DOHH2 (cell line): ENCODE measurements around the gene OR2A14.

ENCODE experiments used
- H3F3A ChIP-seq: fragments of 200-600 bp; sonication (generic), shearing (Covaris generic); 2 replicates; pipeline ENCODE4 v1.6.0; 2016; ENCODE audit warnings: antibody characterized with exemption, mild to moderate bottlenecking; ENCODE audit not compliant: control insufficient read depth, insufficient read depth
- H3K27ac ChIP-seq: fragments of 200-600 bp; sonication (generic); 2 replicates; pipeline ENCODE4 v1.5.1; 2014; ENCODE audit warnings: low read depth, mild to moderate bottlenecking, low read length, moderate library complexity
- H3K27me3 ChIP-seq: fragments of 200-600 bp; sonication (generic); 2 replicates; pipeline ENCODE4 v1.6.1; 2014; ENCODE audit warnings: mild to moderate bottlenecking, low read length, mixed read lengths; ENCODE audit not compliant: control insufficient read depth
- H3K36me3 ChIP-seq: fragments of 200-600 bp; sonication (generic); 2 replicates; pipeline ENCODE4 v1.6.1; 2014; ENCODE audit warnings: mild to moderate bottlenecking, low read length, moderate library complexity, mixed read lengths; ENCODE audit not compliant: control insufficient read depth
- H3K4me1 ChIP-seq: fragments of 200-600 bp; sonication (generic); 2 replicates; pipeline ENCODE4 v1.6.1; 2014; ENCODE audit warnings: mild to moderate bottlenecking, low read length, mixed read lengths; ENCODE audit not compliant: control insufficient read depth
- H3K4me2 ChIP-seq: fragments of 200-600 bp; sonication (generic); 2 replicates; pipeline ENCODE4 v1.6.0; 2014; ENCODE audit warnings: mild to moderate bottlenecking, low read length, moderate library complexity
- H3K4me3 ChIP-seq: fragments of 200-600 bp; sonication (generic); 2 replicates; pipeline ENCODE4 v1.5.1; 2014; ENCODE audit warnings: mild to moderate bottlenecking, low read length, mixed read lengths
- H3K79me2 ChIP-seq: fragments of 200-600 bp; sonication (generic); 2 replicates; pipeline ENCODE4 v1.6.1; 2014; ENCODE audit warnings: mild to moderate bottlenecking, low read length, mixed read lengths; ENCODE audit not compliant: control insufficient read depth
- H3K9me2 ChIP-seq: fragments of 200-600 bp; sonication (generic); replicated peaks from 2 replicates; pipeline ENCODE4 v1.6.1; 2014; ENCODE audit warnings: mild to moderate bottlenecking, low read length, mixed read lengths; ENCODE audit not compliant: control insufficient read depth
- H3K9me3 ChIP-seq: fragments of 200-600 bp; sonication (generic); 2 replicates; pipeline ENCODE4 v1.6.1; 2014; ENCODE audit warnings: antibody characterized with exemption, low read length, mixed read lengths; ENCODE audit not compliant: control insufficient read depth, insufficient read depth
- H4K20me1 ChIP-seq: fragments of 200-600 bp; sonication (generic); 2 replicates; pipeline ENCODE4 v1.6.0; 2014; ENCODE audit warnings: low read depth, mild to moderate bottlenecking, antibody characterized with exemption, low read length, moderate library complexity; ENCODE audit not compliant: control insufficient read depth, insufficient read depth
- EZH2phosphoT487 ChIP-seq: fragments of 200-600 bp; sonication (generic); IDR thresholded peaks from 2 replicates; pipeline ENCODE4 v1.6.1; 2017; ENCODE audit warnings: borderline replicate concordance, mild to moderate bottlenecking, antibody characterized with exemption, low read length, moderate library complexity, mixed read lengths
- TF ChIP-seq, protein P1 (sequence below): fragments of 200-600 bp; sonication (generic); IDR thresholded peaks from one replicate; pipeline ENCODE4 v1.5.1; 2014; ENCODE audit warnings: antibody characterized with exemption, mild to moderate bottlenecking, low read depth, low read length; ENCODE audit not compliant: poor library complexity, severe bottlenecking

Gene OR2A14

GRCh38 chr7:144122876-144123275 lies at the start of gene OR2A14:
Gene OR2A14, plus strand, starts transcription at chr7:144123176. Its CDS starts 5,937 bp downstream, at chr7:144129113.
- no peaks in the 10 kb centered on the region for H3K79me2 ChIP-seq
- no peaks in the 10 kb centered on the region for H3K4me1 ChIP-seq
- H3F3A ChIP-seq: no peaks in the 10 kb centered on the region
- H3K27ac ChIP-seq: no peak within 1 kb of the TSS
- no peaks in the 10 kb centered on the region for H3K9me3 ChIP-seq
- peaks cover 4% of the 10 kb centered on the region; the same call in 1 of the 2 replicates for H3K27me3 ChIP-seq
- no peak within 1 kb of the TSS for H3K4me2 ChIP-seq
- H3K4me3 ChIP-seq: no peak within 1 kb of the TSS
- H3K36me3 ChIP-seq: no peaks in the 10 kb centered on the region
- no peaks in the 10 kb centered on the region for H3K9me2 ChIP-seq
- TF ChIP-seq, protein P1, sequence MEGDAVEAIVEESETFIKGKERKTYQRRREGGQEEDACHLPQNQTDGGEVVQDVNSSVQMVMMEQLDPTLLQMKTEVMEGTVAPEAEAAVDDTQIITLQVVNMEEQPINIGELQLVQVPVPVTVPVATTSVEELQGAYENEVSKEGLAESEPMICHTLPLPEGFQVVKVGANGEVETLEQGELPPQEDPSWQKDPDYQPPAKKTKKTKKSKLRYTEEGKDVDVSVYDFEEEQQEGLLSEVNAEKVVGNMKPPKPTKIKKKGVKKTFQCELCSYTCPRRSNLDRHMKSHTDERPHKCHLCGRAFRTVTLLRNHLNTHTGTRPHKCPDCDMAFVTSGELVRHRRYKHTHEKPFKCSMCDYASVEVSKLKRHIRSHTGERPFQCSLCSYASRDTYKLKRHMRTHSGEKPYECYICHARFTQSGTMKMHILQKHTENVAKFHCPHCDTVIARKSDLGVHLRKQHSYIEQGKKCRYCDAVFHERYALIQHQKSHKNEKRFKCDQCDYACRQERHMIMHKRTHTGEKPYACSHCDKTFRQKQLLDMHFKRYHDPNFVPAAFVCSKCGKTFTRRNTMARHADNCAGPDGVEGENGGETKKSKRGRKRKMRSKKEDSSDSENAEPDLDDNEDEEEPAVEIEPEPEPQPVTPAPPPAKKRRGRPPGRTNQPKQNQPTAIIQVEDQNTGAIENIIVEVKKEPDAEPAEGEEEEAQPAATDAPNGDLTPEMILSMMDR: no peak
- no peak for TF ChIP-seq EZH2phosphoT487
- H4K20me1 ChIP-seq: no peaks in the 10 kb centered on the region

DNA sequence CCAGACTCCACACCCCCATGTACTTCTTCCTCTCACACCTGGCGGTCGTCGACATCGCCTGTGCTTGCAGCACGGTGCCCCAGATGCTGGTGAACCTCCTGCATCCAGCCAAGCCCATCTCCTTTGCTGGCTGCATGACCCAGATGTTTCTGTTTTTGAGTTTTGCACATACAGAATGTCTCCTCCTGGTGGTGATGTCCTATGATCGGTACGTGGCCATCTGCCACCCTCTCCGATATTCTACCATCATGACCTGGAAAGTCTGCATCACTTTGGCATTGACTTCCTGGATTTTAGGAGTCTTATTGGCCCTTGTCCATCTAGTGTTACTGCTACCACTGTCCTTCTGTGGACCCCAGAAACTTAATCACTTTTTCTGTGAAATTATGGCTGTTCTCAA lies 48.6 kb upstream of the OR2A14 start:
- TF ChIP-seq EZH2phosphoT487: no peak
- TF ChIP-seq, protein P1: no peak
- Histone ChIP-seq H3K27me3 (no peaks in the 10 kb centered on the region), H3F3A (no peaks in the 10 kb centered on the region), H3K4me1 (no peaks in the 10 kb centered on the region), H3K4me3 (no peak overlapping the region), H3K36me3 (no peaks in the 10 kb centered on the region), H3K9me3 (no peaks in the 10 kb centered on the region), H3K79me2 (no peaks in the 10 kb centered on the region), H3K4me2 (no peak overlapping the region), H4K20me1 (no peaks in the 10 kb centered on the region), H3K9me2 (no peaks in the 10 kb centered on the region), H3K27ac (no peak overlapping the region)

- Histone ChIP-seq H3K4me2 (no peak within 1 kb of the TSS), H3K9me2 (no peaks in the 10 kb centered on the region), H3K9me3 (no peaks in the 10 kb centered on the region), H3K79me2 (no peaks in the 10 kb centered on the region), H3F3A (no peaks in the 10 kb centered on the region), H3K27me3 (no peaks in the 10 kb centered on the region), H3K27ac (no peak within 1 kb of the TSS), H4K20me1 (no peaks in the 10 kb centered on the region), H3K4me1 (no peaks in the 10 kb centered on the region), H3K4me3 (no peak within 1 kb of the TSS), H3K36me3 (no peaks in the 10 kb centered on the region)
- TF ChIP-seq, protein P1: no peak
- TF ChIP-seq EZH2phosphoT487: no peak
Measured at GRCh38 chr7:144085978-144086377, 37.0 kb upstream of the OR2A14 start, which contains the start of gene OR2A12. Gene OR2A12, plus strand, starts transcription at chr7:144086278. Its CDS starts 8,830 bp downstream, at chr7:144095108.
